GM23338 (cell line): ENCODE measurements around the gene EDIL3. TPM values are rescaled to one million over a fixed set of nuclear protein-coding genes. Genes with fewer than 3 reads are reported as not detected.
A peak's percentile ranks its signal among the peaks of the same experiment; 100 is the strongest.

Experiments
- ATAC-seq: fragments of 200-7000 bp; cut with Tn5 transposase; 3 replicates; pipeline ENCODE4 v1.9.1; 2020
- DNase-seq: peaks from one replicate; pipeline ENCODE4 v3.0.0-alpha.2; 2015; ENCODE audit warnings: low spot score
- H2AFZ ChIP-seq: fragments of 200-600 bp; sonication (generic); 2 replicates; pipeline ENCODE4 v1.8.0; 2016; ENCODE audit warnings: antibody characterized with exemption, mild to moderate bottlenecking, moderate library complexity
- H3F3A ChIP-seq: fragments of 200-600 bp; sonication (generic); replicated peaks from 2 replicates; pipeline ENCODE4 v1.8.0; 2017; ENCODE audit warnings: antibody characterized with exemption, mixed run types, low read depth
- H3K27ac ChIP-seq: fragments of 200-600 bp; sonication (generic); 2 replicates; pipeline ENCODE4 v1.6.1; 2016; ENCODE audit warnings: low read depth
- H3K27me3 ChIP-seq: fragments of 200-600 bp; sonication (generic); 2 replicates; pipeline ENCODE4 v1.8.0; 2016; ENCODE audit warnings: mild to moderate bottlenecking, mixed run types, moderate library complexity; ENCODE audit not compliant: insufficient read depth
- H3K36me3 ChIP-seq: fragments of 200-600 bp; sonication (generic); 2 replicates; pipeline ENCODE4 v1.8.0; 2016; ENCODE audit warnings: mild to moderate bottlenecking; ENCODE audit not compliant: insufficient read depth
- H3K4me1 ChIP-seq: fragments of 200-600 bp; sonication (generic); 2 replicates; pipeline ENCODE4 v1.8.0; 2016; ENCODE audit warnings: mild to moderate bottlenecking, moderate library complexity; ENCODE audit not compliant: insufficient read depth
- H3K4me2 ChIP-seq: fragments of 200-600 bp; sonication (generic); 2 replicates; pipeline ENCODE4 v1.7.1; 2017; ENCODE audit warnings: mixed run types
- H3K4me3 ChIP-seq: fragments of 200-600 bp; sonication (generic); 2 replicates; pipeline ENCODE4 v1.6.1; 2016; ENCODE audit warnings: mixed run types
- H3K79me2 ChIP-seq: fragments of 200-600 bp; sonication (generic); replicated peaks from 2 replicates; pipeline ENCODE4 v1.8.0; 2017; ENCODE audit warnings: mild to moderate bottlenecking; ENCODE audit not compliant: insufficient read depth
- H3K9me2 ChIP-seq: fragments of 200-600 bp; sonication (generic); 2 replicates; pipeline ENCODE4 v1.8.0; 2017; ENCODE audit not compliant: insufficient read depth
- H4K20me1 ChIP-seq: fragments of 200-600 bp; sonication (generic); replicated peaks from 2 replicates; pipeline ENCODE4 v1.8.0; 2017; ENCODE audit warnings: mild to moderate bottlenecking; ENCODE audit not compliant: insufficient read depth
- H3K27ac Mint-ChIP-seq: 2 replicates; pipeline ENCODE4 v1.8.0; 2020; ENCODE audit warnings: inconsistent platforms, mild to moderate bottlenecking, moderate library complexity, mixed read lengths
- H3K27me3 Mint-ChIP-seq: 3 replicates; pipeline ENCODE4 v1.8.0; 2022; ENCODE audit warnings: low read depth, mild to moderate bottlenecking, moderate library complexity, mixed read lengths, inconsistent platforms; ENCODE audit not compliant: insufficient read depth, poor library complexity
- H3K36me3 Mint-ChIP-seq: 3 replicates; pipeline ENCODE4 v1.8.0; 2021; ENCODE audit warnings: low read depth, mild to moderate bottlenecking, inconsistent platforms, moderate library complexity, mixed read lengths
- H3K4me1 Mint-ChIP-seq: 3 replicates; pipeline ENCODE4 v1.8.0; 2020; ENCODE audit warnings: mild to moderate bottlenecking, inconsistent platforms, mixed read lengths
- H3K4me3 Mint-ChIP-seq: 3 replicates; pipeline ENCODE4 v1.8.0; 2021; ENCODE audit warnings: moderate library complexity, mild to moderate bottlenecking, inconsistent platforms, mixed read lengths
- H3K9me3 Mint-ChIP-seq: 3 replicates; pipeline ENCODE4 v1.8.0; 2020; ENCODE audit warnings: moderate library complexity, mild to moderate bottlenecking, inconsistent platforms, mixed read lengths
- EZH2 ChIP-seq: fragments of 200-600 bp; sonication (generic); IDR thresholded peaks from one replicate; pipeline ENCODE4 v1.8.0; 2017; ENCODE audit warnings: antibody characterized with exemption, mild to moderate bottlenecking, low read depth; ENCODE audit not compliant: unreplicated experiment
- EZH2phosphoT487 ChIP-seq: fragments of 200-600 bp; sonication (generic); IDR thresholded peaks from one replicate; pipeline ENCODE4 v1.8.1; 2018; ENCODE audit warnings: antibody characterized with exemption; ENCODE audit not compliant: unreplicated experiment
- JUNB ChIP-seq: IDR thresholded peaks from one replicate; pipeline ENCODE4 v1.6.1; 2016; ENCODE audit warnings: antibody characterized with exemption; ENCODE audit not compliant: unreplicated experiment
- ZNF114 ChIP-seq: fragments of 250-450 bp; sonication (Bioruptor Pico); IDR thresholded peaks from 2 replicates; pipeline ENCODE4 v1.5.0; 2020; ENCODE audit warnings: mild to moderate bottlenecking, moderate library complexity
- ZNF331 ChIP-seq: fragments of 250-450 bp; sonication (Bioruptor Pico); IDR thresholded peaks from 2 replicates; pipeline ENCODE4 v1.5.0; 2020; ENCODE audit warnings: low read depth, mild to moderate bottlenecking, moderate library complexity
- polyA plus RNA-seq: library from polyadenylated mRNA; unstranded; fragments of >200 nt; fragmentation: Nextera tagmentation; extraction: Ambion mirVana; gene quantifications from 2 replicates; pipeline ENCODE4 v1.2.1, GENCODE V29; 2016
- total RNA-seq: library from RNA; depleted of rRNA; stranded (reverse); fragments of >200 nt; shearing (Covaris generic); gene quantifications from 2 replicates; pipeline ENCODE4 v1.2.3, GENCODE V29; 2014
- TF ChIP-seq, protein P1 (sequence below), 2 experiments: fragments of 200-600 bp in 1 of 2; sonication (generic) in 1 of 2; conservative IDR thresholded peaks; 2 replicates each; pipeline versions ENCODE4 v1.5.1 to v1.6.1; 2016 to 2017; ENCODE audit warnings: antibody characterized with exemption in 2 of 2, low read depth in 2 of 2, mild to moderate bottlenecking in 2 of 2, moderate library complexity in 1 of 2
- TF ChIP-seq, protein P2 (sequence below): IDR thresholded peaks from 2 replicates; pipeline ENCODE4 v1.6.1; 2016; ENCODE audit warnings: antibody characterized with exemption

Gene EDIL3
- total and polyA plus RNA-seq, 2 experiments from 2014 or later, result 43.3 to 61.9 TPM

GRCh38 chr5:83924891-83925290, 459.8 kb downstream of the EDIL3 start (continued):
- TF ChIP-seq ZNF331 (CRISPR knock-in tag) (no peak), EZH2 (no peak), JUNB (no peak), EZH2phosphoT487 (no peak)
- TF ChIP-seq, protein P1, sequence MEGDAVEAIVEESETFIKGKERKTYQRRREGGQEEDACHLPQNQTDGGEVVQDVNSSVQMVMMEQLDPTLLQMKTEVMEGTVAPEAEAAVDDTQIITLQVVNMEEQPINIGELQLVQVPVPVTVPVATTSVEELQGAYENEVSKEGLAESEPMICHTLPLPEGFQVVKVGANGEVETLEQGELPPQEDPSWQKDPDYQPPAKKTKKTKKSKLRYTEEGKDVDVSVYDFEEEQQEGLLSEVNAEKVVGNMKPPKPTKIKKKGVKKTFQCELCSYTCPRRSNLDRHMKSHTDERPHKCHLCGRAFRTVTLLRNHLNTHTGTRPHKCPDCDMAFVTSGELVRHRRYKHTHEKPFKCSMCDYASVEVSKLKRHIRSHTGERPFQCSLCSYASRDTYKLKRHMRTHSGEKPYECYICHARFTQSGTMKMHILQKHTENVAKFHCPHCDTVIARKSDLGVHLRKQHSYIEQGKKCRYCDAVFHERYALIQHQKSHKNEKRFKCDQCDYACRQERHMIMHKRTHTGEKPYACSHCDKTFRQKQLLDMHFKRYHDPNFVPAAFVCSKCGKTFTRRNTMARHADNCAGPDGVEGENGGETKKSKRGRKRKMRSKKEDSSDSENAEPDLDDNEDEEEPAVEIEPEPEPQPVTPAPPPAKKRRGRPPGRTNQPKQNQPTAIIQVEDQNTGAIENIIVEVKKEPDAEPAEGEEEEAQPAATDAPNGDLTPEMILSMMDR (conservative IDR thresholded peaks at IDR 0.05; ENCODE audit: low read depth in 2 of 2), result no peak

DNA sequence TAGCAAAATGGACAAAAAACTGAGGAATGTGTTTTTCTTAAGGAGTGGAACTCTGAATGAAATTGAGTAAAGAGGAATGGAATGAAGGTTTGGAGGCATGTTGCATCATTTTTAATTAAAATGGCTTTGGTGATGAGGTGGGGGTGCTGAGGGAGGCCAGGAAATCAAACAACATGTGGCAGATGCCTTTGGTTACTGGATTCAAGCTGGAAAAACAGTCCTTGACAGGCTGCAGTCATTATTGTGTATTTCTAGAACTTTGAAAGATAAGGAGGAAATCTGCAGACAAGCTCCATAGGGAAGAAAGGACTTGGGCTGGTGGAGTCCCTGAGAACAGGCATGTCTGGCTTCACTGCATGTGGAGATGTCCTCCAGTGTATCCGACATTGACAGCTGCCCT, 460.5 kb downstream of the EDIL3 start:
- no peaks in the 10 kb centered on the region for H3K36me3 ChIP-seq
- no peaks in the 10 kb centered on the region for H4K20me1 ChIP-seq
- TF ChIP-seq ZNF114 (CRISPR knock-in tag), result no peak

DNA sequence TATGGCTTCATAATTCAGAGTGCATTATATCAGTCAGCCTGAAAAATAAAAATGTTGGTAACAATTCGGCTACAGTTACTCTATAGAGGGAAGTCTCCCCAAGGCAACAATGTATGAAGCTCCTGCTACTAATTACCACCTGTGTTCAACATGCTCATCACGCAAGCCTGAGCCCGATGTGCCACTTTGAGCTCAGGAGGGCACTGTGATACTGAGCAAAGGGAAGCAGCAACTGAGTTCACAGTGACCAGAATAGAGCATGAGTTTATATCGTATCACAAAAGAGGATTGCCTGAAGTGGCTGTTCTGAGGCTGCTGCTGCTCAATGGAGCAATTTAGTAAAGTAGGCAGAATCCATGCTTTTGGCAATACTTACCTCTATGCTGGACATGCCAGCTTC, 462.0 kb downstream of the EDIL3 start:
- no peaks in the 10 kb centered on the region for H3K36me3 ChIP-seq
- no peak overlapping the region for H3K27ac ChIP-seq
- H3K27me3 Mint-ChIP-seq, result peaks cover 1% of the 10 kb centered on the region
- no peak overlapping the region for H2AFZ ChIP-seq
- DNase-seq (no peak), ATAC-seq (no peak)
- H3K36me3 Mint-ChIP-seq, result no peaks in the 10 kb centered on the region
- no peak overlapping the region for H3K4me3 ChIP-seq
- H3K4me2 ChIP-seq, result no peak overlapping the region
- no peak overlapping the region for H3K27ac Mint-ChIP-seq
- no peak overlapping the region for H3K4me3 Mint-ChIP-seq
- no peaks in the 10 kb centered on the region for H3K27me3 ChIP-seq
- TF ChIP-seq, protein P1 (conservative IDR thresholded peaks at IDR 0.05; ENCODE audit: low read depth in 2 of 2), result peak; percentile 22 to 51; a peak in 2 of 4 replicates
- TF ChIP-seq, protein P2, sequence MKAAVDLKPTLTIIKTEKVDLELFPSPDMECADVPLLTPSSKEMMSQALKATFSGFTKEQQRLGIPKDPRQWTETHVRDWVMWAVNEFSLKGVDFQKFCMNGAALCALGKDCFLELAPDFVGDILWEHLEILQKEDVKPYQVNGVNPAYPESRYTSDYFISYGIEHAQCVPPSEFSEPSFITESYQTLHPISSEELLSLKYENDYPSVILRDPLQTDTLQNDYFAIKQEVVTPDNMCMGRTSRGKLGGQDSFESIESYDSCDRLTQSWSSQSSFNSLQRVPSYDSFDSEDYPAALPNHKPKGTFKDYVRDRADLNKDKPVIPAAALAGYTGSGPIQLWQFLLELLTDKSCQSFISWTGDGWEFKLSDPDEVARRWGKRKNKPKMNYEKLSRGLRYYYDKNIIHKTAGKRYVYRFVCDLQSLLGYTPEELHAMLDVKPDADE, result no peak
- H3K9me3 Mint-ChIP-seq, result no peaks in the 10 kb centered on the region
- no peaks in the 10 kb centered on the region for H3F3A ChIP-seq
- H3K79me2 ChIP-seq, result no peaks in the 10 kb centered on the region
- H3K9me2 ChIP-seq, result no peaks in the 10 kb centered on the region
- H3K4me1 Mint-ChIP-seq, result peaks cover 29% of the 10 kb centered on the region; the same call in 2 of the 3 replicates
- H3K4me1 ChIP-seq, result peaks cover 5% of the 10 kb centered on the region; the same call in 1 of the 2 replicates
- H4K20me1 ChIP-seq, result no peaks in the 10 kb centered on the region

More for the DNA sequence above, 460.5 kb downstream of the EDIL3 start:
- no peak overlapping the region for H3K27ac ChIP-seq
- DNase-seq (no peak), ATAC-seq (no peak)
- no peaks in the 10 kb centered on the region for H3K36me3 Mint-ChIP-seq
- no peaks in the 10 kb centered on the region for H3K79me2 ChIP-seq
- H3K4me1 Mint-ChIP-seq, result peaks cover 18% of the 10 kb centered on the region; the same call in 2 of the 3 replicates
- no peak overlapping the region for H3K4me3 Mint-ChIP-seq
- peak overlapping the region; percentile 16; the same call in 1 of the 2 replicates for H3K27ac Mint-ChIP-seq
- H3K27me3 ChIP-seq, result no peaks in the 10 kb centered on the region
- no peak overlapping the region for H2AFZ ChIP-seq
- H3K27me3 Mint-ChIP-seq, result peaks cover 1% of the 10 kb centered on the region
- no peaks in the 10 kb centered on the region for H3F3A ChIP-seq
- H3K4me2 ChIP-seq, result no peak overlapping the region
- H3K4me1 ChIP-seq, result peaks cover 1% of the 10 kb centered on the region; the same call in 1 of the 2 replicates
- no peaks in the 10 kb centered on the region for H3K9me2 ChIP-seq
- H3K4me3 ChIP-seq, result no peak overlapping the region
- H3K9me3 Mint-ChIP-seq, result no peaks in the 10 kb centered on the region
